ENCODE results near the gene ADCY7.

ADCY7 gene

GRCh38 chr16:50269769-50270509 is 3.6 kb downstream of the ADCY7 start:
- TF ChIP-seq, protein P1, sequence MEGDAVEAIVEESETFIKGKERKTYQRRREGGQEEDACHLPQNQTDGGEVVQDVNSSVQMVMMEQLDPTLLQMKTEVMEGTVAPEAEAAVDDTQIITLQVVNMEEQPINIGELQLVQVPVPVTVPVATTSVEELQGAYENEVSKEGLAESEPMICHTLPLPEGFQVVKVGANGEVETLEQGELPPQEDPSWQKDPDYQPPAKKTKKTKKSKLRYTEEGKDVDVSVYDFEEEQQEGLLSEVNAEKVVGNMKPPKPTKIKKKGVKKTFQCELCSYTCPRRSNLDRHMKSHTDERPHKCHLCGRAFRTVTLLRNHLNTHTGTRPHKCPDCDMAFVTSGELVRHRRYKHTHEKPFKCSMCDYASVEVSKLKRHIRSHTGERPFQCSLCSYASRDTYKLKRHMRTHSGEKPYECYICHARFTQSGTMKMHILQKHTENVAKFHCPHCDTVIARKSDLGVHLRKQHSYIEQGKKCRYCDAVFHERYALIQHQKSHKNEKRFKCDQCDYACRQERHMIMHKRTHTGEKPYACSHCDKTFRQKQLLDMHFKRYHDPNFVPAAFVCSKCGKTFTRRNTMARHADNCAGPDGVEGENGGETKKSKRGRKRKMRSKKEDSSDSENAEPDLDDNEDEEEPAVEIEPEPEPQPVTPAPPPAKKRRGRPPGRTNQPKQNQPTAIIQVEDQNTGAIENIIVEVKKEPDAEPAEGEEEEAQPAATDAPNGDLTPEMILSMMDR (IDR thresholded peaks at IDR 0.05; ENCODE audit: extremely low read depth, missing control alignments) = no peak
- no peak for DNase-seq (ENCODE audit: low spot score)

DNA sequence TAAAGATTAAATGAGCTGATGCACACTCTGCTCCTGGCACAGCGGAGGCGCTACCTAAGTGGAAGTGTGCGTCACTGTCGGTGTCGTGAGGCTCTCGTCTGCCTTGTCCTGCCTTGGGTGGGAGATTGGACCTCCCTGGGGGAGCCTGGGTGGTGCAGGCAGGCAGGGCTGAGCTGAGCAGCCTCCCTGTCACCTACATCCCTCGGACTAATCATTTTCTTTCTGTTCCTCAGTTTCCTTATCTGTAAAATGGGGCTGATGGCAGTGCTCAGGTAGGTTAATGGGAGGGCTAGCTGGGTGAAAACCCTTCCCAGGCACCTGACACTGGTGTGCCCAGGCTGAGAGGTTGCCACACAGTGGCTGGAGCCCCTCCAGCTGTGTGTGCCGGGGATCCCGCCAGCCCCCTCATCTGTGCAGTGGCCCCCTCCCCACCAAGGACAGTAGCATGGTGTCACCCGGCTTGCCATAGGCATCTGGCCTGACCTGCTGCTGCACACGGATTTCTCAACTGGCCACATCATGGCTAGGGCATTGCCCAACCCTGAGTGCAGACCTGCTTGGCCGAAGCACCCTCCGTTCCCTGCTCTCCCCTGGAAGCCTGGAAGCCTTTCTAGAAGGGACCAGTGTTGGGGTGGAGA is 4.3 kb downstream of the ADCY7 start:
- DNase-seq (ENCODE audit: low spot score) = no peak
- TF ChIP-seq, protein P1 (IDR thresholded peaks at IDR 0.05; ENCODE audit: extremely low read depth, missing control alignments) = no peak

- DNase-seq (ENCODE audit: low spot score) = no peak
- TF ChIP-seq, protein P1 (IDR thresholded peaks at IDR 0.05; ENCODE audit: extremely low read depth, missing control alignments) = no peak
Measured at GRCh38 chr16:50271148-50272041, 5.0 kb downstream of the ADCY7 start.

DNA sequence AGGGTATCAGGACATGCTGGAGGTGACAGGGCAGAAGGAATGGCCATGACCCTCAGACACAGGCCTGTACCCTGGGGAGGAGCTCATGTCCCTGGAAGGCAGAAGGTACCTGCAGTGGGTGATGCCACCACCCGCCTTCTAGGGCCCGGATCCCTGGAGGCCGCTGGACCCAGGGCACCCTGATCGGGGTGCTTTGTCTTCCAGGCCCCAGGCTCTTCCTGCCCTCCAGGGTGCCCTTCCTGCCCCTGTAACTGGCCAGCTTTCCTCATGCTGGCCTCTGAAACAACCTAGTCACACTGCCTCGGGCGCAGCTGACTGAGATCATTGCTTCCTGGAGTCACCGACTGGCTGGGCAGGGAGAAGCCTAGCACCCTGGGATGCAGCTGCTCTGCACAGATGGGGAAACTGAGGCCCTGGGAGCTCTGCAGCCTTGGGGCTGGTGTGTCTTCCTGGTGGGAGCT is 5.8 kb downstream of the ADCY7 start:
- DNase-seq (ENCODE audit: low spot score) = no peak

DNA sequence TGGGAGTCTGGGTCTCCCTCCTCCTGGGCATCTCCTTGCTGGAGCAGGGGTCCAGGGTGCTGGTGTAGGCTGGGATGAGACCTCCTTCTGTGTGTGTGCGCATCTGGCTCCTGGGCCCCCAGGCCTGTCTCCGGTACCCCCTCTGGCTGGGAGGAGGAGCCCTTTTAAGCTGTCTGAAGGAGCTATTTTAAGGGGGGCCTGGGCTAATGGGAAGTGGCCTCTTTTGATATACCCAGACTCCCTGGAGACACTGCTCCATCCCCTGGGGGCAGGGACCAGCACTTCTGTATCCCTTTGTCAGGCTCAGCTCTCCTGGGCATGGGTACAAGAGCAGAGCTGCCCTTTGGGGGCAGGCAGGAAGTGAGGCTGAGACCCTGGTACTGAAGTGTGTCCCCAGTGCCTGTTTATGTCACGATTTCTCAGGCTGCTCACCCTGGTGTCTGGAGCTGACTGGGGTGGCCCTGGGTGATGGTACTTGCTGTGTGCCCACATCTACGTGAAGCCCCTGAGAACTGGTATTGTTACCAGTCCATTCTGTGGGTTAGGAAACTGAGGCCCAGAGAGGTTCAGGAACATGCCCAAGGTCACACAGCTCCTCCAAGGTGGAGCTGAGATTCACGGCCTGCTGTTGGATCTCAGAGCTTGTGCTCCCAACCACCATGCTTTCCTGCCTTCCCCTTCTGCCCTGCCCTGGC is 6.5 kb downstream of the ADCY7 start:
- no peak for DNase-seq (ENCODE audit: low spot score)
- TF ChIP-seq, protein P1 (IDR thresholded peaks at IDR 0.05; ENCODE audit: extremely low read depth, missing control alignments) = no peak

More for the DNA sequence above, 5.8 kb downstream of the ADCY7 start:
- TF ChIP-seq, protein P1 (IDR thresholded peaks at IDR 0.05; ENCODE audit: extremely low read depth, missing control alignments) = no peak

- DNase-seq (ENCODE audit: low spot score) = no peak
- TF ChIP-seq, protein P1 (IDR thresholded peaks at IDR 0.05; ENCODE audit: extremely low read depth, missing control alignments) = no peak
Measured at GRCh38 chr16:50273382-50273690, 7.0 kb downstream of the ADCY7 start.

Measured in GM20000 (cell line).